ENCODE results near the gene AFMID.

The AFMID gene

GRCh38 chr17:78159575-78160158, 27.5 kb upstream of the AFMID start:
- Histone ChIP-seq H3K27ac (ENCODE audit: low read depth, low read length) (peak overlapping the region; percentile 13; the same call in 1 of the 2 replicates), H2AFZ (ENCODE audit: low read depth, low read length, severe bottlenecking) (no peak overlapping the region), H3K9me2 (replicated peaks; ENCODE audit: insufficient read depth, low read length) (no peaks in the 10 kb centered on the region), H3K79me2 (ENCODE audit: insufficient read depth, low read length) (no peaks in the 10 kb centered on the region), H3K9me3 (ENCODE audit: insufficient read depth, low read length) (no peaks in the 10 kb centered on the region), H4K20me1 (ENCODE audit: low read depth, low read length) (no peaks in the 10 kb centered on the region), H3K9ac (ENCODE audit: low read length) (no peak overlapping the region), H3K4me2 (ENCODE audit: low read depth, low read length, poor library complexity, severe bottlenecking) (peak overlapping the region; percentile 1), H3F3A (ENCODE audit: insufficient read depth) (peaks cover 20% of the 10 kb centered on the region), H3K36me3 (ENCODE audit: low read length) (no peaks in the 10 kb centered on the region), H3K4me3 (ENCODE audit: insufficient read depth, low read length, poor library complexity, severe bottlenecking) (no peak overlapping the region), H3K27me3 (ENCODE audit: low read length) (no peaks in the 10 kb centered on the region)
- TF ChIP-seq CTCF (IDR thresholded peaks at IDR 0.05; ENCODE audit: insufficient read depth, low read length, poor library complexity, severe bottlenecking) (no peak), EZH2phosphoT487 (conservative IDR thresholded peaks at IDR 0.05; ENCODE audit: low read length) (no peak)

GRCh38 chr17:78163881-78164747, 23.0 kb upstream of the AFMID start:
- Histone ChIP-seq H2AFZ (ENCODE audit: low read depth, low read length, severe bottlenecking) (no peak overlapping the region), H3K4me3 (ENCODE audit: insufficient read depth, low read length, poor library complexity, severe bottlenecking) (no peak overlapping the region), H3K79me2 (ENCODE audit: insufficient read depth, low read length) (peaks cover 10% of the 10 kb centered on the region), H3K9me3 (ENCODE audit: insufficient read depth, low read length) (no peaks in the 10 kb centered on the region), H4K20me1 (ENCODE audit: low read depth, low read length) (no peaks in the 10 kb centered on the region; the same call in 1 of the 2 replicates), H3K36me3 (ENCODE audit: low read length) (no peaks in the 10 kb centered on the region), H3K9ac (ENCODE audit: low read length) (no peak overlapping the region), H3K9me2 (replicated peaks; ENCODE audit: insufficient read depth, low read length) (no peaks in the 10 kb centered on the region), H3K27me3 (ENCODE audit: low read length) (no peaks in the 10 kb centered on the region), H3F3A (ENCODE audit: insufficient read depth) (peaks cover 6% of the 10 kb centered on the region; the same call in 1 of the 2 replicates), H3K4me2 (ENCODE audit: low read depth, low read length, poor library complexity, severe bottlenecking) (no peak overlapping the region), H3K27ac (ENCODE audit: low read depth, low read length) (no peak overlapping the region)
- TF ChIP-seq EZH2phosphoT487 (conservative IDR thresholded peaks at IDR 0.05; ENCODE audit: low read length): no peak
- TF ChIP-seq CTCF (IDR thresholded peaks at IDR 0.05; ENCODE audit: insufficient read depth, low read length, poor library complexity, severe bottlenecking): no peak

- TF ChIP-seq EZH2phosphoT487 (conservative IDR thresholded peaks at IDR 0.05; ENCODE audit: low read length) (no peak), CTCF (IDR thresholded peaks at IDR 0.05; ENCODE audit: insufficient read depth, low read length, poor library complexity, severe bottlenecking) (no peak)
- H4K20me1 ChIP-seq (ENCODE audit: low read depth, low read length): no peaks in the 10 kb centered on the region; the same call in 1 of the 2 replicates
- H3K79me2 ChIP-seq (ENCODE audit: insufficient read depth, low read length): peaks cover 18% of the 10 kb centered on the region
- H3K9me2 ChIP-seq (replicated peaks; ENCODE audit: insufficient read depth, low read length): no peaks in the 10 kb centered on the region
- H3K4me2 ChIP-seq (ENCODE audit: low read depth, low read length, poor library complexity, severe bottlenecking): no peak overlapping the region
- no peaks in the 10 kb centered on the region for H3K36me3 ChIP-seq (ENCODE audit: low read length)
- H3K9me3 ChIP-seq (ENCODE audit: insufficient read depth, low read length): no peaks in the 10 kb centered on the region
- H3K4me3 ChIP-seq (ENCODE audit: insufficient read depth, low read length, poor library complexity, severe bottlenecking): no peak overlapping the region
- H3K9ac ChIP-seq (ENCODE audit: low read length): no peak overlapping the region
- no peak overlapping the region for H2AFZ ChIP-seq (ENCODE audit: low read depth, low read length, severe bottlenecking)
- no peak overlapping the region for H3K27ac ChIP-seq (ENCODE audit: low read depth, low read length)
- H3F3A ChIP-seq (ENCODE audit: insufficient read depth): peaks cover 15% of the 10 kb centered on the region
- H3K27me3 ChIP-seq (ENCODE audit: low read length): no peaks in the 10 kb centered on the region
These were observed 22.2 kb upstream of the AFMID start for GRCh38 chr17:78164748-78165607.
